Neural cell (in vitro differentiated cells): ENCODE results near the gene OR10P1. TPM values are rescaled to one million over a fixed set of nuclear protein-coding genes. Genes with fewer than 3 reads are reported as not detected.

Experiments
- H2AFZ ChIP-seq: fragments of 200-600, 300-800 bp; sonication (generic), shearing (Covaris generic); 2 replicates; pipeline ENCODE4 v1.6.0; 2014; ENCODE audit warnings: low read depth, mild to moderate bottlenecking, antibody characterized with exemption, low read length, moderate library complexity
- H3F3A ChIP-seq: fragments of 200-600 bp; shearing (Covaris generic); 2 replicates; pipeline ENCODE4 v1.6.1; 2016; ENCODE audit warnings: mild to moderate bottlenecking, moderate library complexity, mixed read lengths, antibody characterized with exemption, low read length; ENCODE audit not compliant: insufficient read depth, poor library complexity, severe bottlenecking
- H3K27ac ChIP-seq: fragments of 200-600, 300-800 bp; sonication (generic), shearing (Covaris generic); 2 replicates; pipeline ENCODE4 v1.5.1; 2014; ENCODE audit warnings: mild to moderate bottlenecking, low read length, moderate library complexity
- H3K27me3 ChIP-seq: fragments of 300-800, 200-600 bp; sonication (generic), shearing (Covaris generic); 2 replicates; pipeline ENCODE4 v1.6.0; 2014; ENCODE audit warnings: mild to moderate bottlenecking, low read depth, low read length, moderate library complexity; ENCODE audit not compliant: insufficient read depth
- H3K36me3 ChIP-seq: fragments of 300-800, 200-600 bp; sonication (generic), shearing (Covaris generic); 2 replicates; pipeline ENCODE4 v1.5.1; 2014; ENCODE audit warnings: mild to moderate bottlenecking, antibody characterized with exemption, low read length, moderate library complexity; ENCODE audit not compliant: insufficient read depth
- H3K4me2 ChIP-seq: fragments of 300-800, 200-600 bp; sonication (generic), shearing (Covaris generic); 2 replicates; pipeline ENCODE4 v1.6.0; 2014; ENCODE audit warnings: mild to moderate bottlenecking, low read length
- H3K4me3 ChIP-seq: fragments of 300-800, 200-600 bp; sonication (generic), shearing (Covaris generic); 2 replicates; pipeline ENCODE4 v1.5.1; 2014; ENCODE audit warnings: mild to moderate bottlenecking, low read length, moderate library complexity
- H3K79me2 ChIP-seq: fragments of 200-600 bp; shearing (Covaris generic); replicated peaks from 2 replicates; pipeline ENCODE4 v1.6.0; 2014; ENCODE audit warnings: mild to moderate bottlenecking, low read length, moderate library complexity; ENCODE audit not compliant: insufficient read depth
- H3K9ac ChIP-seq: fragments of 300-800, 200-600 bp; sonication (generic), shearing (Covaris generic); 2 replicates; pipeline ENCODE4 v1.6.1; 2016; ENCODE audit warnings: mild to moderate bottlenecking, low read length, mixed read lengths
- H3K9me2 ChIP-seq: fragments of 200-600 bp; shearing (Covaris generic); 2 replicates; pipeline ENCODE4 v1.6.1; 2016; ENCODE audit warnings: mild to moderate bottlenecking, low read length, mixed read lengths; ENCODE audit not compliant: insufficient read depth
- H3K9me3 ChIP-seq: fragments of 200-600, 300-800 bp; sonication (generic), shearing (Covaris generic); 2 replicates; pipeline ENCODE4 v1.6.1; 2016; ENCODE audit warnings: mild to moderate bottlenecking, mixed run types, low read length, moderate library complexity, mixed read lengths
- H4K20me1 ChIP-seq: fragments of 200-600 bp; shearing (Covaris generic); 2 replicates; pipeline ENCODE4 v1.6.1; 2016; ENCODE audit warnings: mild to moderate bottlenecking, mixed run types; ENCODE audit not compliant: insufficient read depth
- CTCF ChIP-seq: fragments of 450-650 bp; IDR thresholded peaks from 2 replicates; pipeline ENCODE4 v1.5.1; 2014; ENCODE audit warnings: antibody characterized with exemption, mild to moderate bottlenecking, moderate library complexity; ENCODE audit not compliant: poor library complexity, severe bottlenecking
- EP300 ChIP-seq: fragments of 450-650 bp; conservative IDR thresholded peaks from 2 replicates; pipeline ENCODE4 v1.6.1; 2014; ENCODE audit warnings: antibody characterized with exemption, mild to moderate bottlenecking, moderate library complexity; ENCODE audit not compliant: poor library complexity, severe bottlenecking
- EZH2 ChIP-seq: fragments of 200-600, 300-800 bp; shearing (Covaris generic), sonication (generic); IDR thresholded peaks from 2 replicates; pipeline ENCODE4 v1.6.1; 2014; ENCODE audit warnings: antibody characterized with exemption, low read length, borderline replicate concordance, mild to moderate bottlenecking; ENCODE audit not compliant: insufficient read depth, poor library complexity, severe bottlenecking
- MXI1 ChIP-seq: fragments of 450-650 bp; conservative IDR thresholded peaks from 2 replicates; pipeline ENCODE4 v1.6.1; 2014; ENCODE audit warnings: antibody characterized with exemption, mild to moderate bottlenecking; ENCODE audit not compliant: poor library complexity, severe bottlenecking
- POLR2AphosphoS5 ChIP-seq: IDR thresholded peaks from 2 replicates; pipeline ENCODE4 v1.6.1; 2012
- RAD21 ChIP-seq: fragments of 450-650 bp; conservative IDR thresholded peaks from 2 replicates; pipeline ENCODE4 v1.6.1; 2014; ENCODE audit warnings: antibody characterized with exemption, mild to moderate bottlenecking, moderate library complexity
- SMC3 ChIP-seq: fragments of 450-650 bp; conservative IDR thresholded peaks from 2 replicates; pipeline ENCODE4 v1.6.1; 2014; ENCODE audit warnings: antibody characterized with exemption, mild to moderate bottlenecking, moderate library complexity; ENCODE audit not compliant: poor library complexity
- TAF1 ChIP-seq: IDR thresholded peaks from 2 replicates; pipeline ENCODE4 v1.6.1; 2012; ENCODE audit warnings: low read depth
- polyA plus RNA-seq: library from polyadenylated mRNA; depleted of rRNA; stranded (reverse); fragments of >200 nt; gene quantifications from 2 replicates; pipeline ENCODE4 v1.2.3, GENCODE V29; 2014
- TF ChIP-seq, protein P1 (sequence below): IDR thresholded peaks from 2 replicates; pipeline ENCODE4 v1.6.1; 2012; ENCODE audit warnings: borderline replicate concordance

Gene OR10P1
- polyA plus RNA-seq, 1 donor from 2014 or later = not detected

DNA sequence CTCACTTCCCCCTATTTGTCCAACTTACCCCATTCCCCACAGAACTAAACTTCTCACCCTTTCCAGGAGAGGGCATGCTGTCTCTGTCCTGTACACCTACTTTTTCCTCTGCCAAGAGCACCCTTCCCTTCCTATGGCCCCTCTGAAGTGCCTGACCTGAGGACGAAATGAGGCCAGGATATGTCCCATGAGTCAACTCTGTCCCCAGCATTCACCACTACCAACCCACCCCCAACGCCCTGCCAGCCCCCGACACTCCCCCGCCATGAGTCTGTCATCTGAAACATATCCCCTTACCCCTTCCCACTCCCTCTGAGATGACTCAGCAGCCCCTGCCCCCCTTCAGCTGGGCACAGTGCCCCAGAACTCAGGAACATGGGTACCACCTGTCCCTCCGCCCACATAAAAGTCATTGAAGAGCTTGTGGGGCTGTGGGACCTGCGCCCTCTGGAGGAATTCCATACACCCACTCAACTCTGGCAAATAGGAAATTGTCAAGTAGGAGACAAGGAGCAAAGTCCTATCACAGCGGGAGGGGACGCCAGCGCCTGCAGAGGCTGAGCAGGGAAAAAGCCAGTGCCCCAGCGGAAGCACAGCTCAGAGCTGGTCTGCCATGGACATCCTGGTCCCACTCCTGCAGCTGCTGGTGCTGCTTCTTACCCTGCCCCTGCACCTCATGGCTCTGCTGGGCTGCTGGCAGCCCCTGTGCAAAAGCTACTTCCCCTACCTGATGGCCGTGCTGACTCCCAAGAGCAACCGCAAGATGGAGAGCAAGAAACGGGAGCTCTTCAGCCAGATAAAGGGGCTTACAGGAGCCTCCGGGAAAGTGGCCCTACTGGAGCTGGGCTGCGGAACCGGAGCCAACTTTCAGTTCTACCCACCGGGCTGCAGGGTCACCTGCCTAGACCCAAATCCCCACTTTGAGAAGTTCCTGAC, 44.7 kb downstream of the OR10P1 start:
- no peaks in the 10 kb centered on the region for H3K9me3 ChIP-seq
- H3K79me2 ChIP-seq = no peaks in the 10 kb centered on the region
- H4K20me1 ChIP-seq = no peaks in the 10 kb centered on the region
- H3K27me3 ChIP-seq = no peaks in the 10 kb centered on the region
- no peak overlapping the region for H3K27ac ChIP-seq
- H3K9ac ChIP-seq = no peak overlapping the region
- TF ChIP-seq POLR2AphosphoS5 (no peak), SMC3 (no peak), EZH2 (no peak), TAF1 (no peak), RAD21 (no peak), CTCF (no peak)
- no peak overlapping the region for H3K4me3 ChIP-seq
- H3K4me2 ChIP-seq = no peak overlapping the region
- H3K9me2 ChIP-seq = no peaks in the 10 kb centered on the region
- no peak overlapping the region for H2AFZ ChIP-seq
- no peaks in the 10 kb centered on the region for H3K36me3 ChIP-seq
- H3F3A ChIP-seq = no peaks in the 10 kb centered on the region

GRCh38 chr12:55682087-55682796, 45.5 kb downstream of the OR10P1 start:
- Histone ChIP-seq H3K4me3 (no peak overlapping the region), H3K9me3 (no peaks in the 10 kb centered on the region), H2AFZ (no peak overlapping the region), H3K27me3 (no peaks in the 10 kb centered on the region), H3F3A (no peaks in the 10 kb centered on the region), H3K27ac (no peak overlapping the region), H3K9me2 (no peaks in the 10 kb centered on the region), H3K79me2 (no peaks in the 10 kb centered on the region), H3K9ac (no peak overlapping the region), H4K20me1 (no peaks in the 10 kb centered on the region), H3K36me3 (no peaks in the 10 kb centered on the region), H3K4me2 (no peak overlapping the region)
- TF ChIP-seq CTCF (no peak), EZH2 (no peak), POLR2AphosphoS5 (no peak), SMC3 (no peak), TAF1 (no peak), MXI1 (no peak), EP300 (no peak), RAD21 (no peak)
- TF ChIP-seq, protein P1, sequence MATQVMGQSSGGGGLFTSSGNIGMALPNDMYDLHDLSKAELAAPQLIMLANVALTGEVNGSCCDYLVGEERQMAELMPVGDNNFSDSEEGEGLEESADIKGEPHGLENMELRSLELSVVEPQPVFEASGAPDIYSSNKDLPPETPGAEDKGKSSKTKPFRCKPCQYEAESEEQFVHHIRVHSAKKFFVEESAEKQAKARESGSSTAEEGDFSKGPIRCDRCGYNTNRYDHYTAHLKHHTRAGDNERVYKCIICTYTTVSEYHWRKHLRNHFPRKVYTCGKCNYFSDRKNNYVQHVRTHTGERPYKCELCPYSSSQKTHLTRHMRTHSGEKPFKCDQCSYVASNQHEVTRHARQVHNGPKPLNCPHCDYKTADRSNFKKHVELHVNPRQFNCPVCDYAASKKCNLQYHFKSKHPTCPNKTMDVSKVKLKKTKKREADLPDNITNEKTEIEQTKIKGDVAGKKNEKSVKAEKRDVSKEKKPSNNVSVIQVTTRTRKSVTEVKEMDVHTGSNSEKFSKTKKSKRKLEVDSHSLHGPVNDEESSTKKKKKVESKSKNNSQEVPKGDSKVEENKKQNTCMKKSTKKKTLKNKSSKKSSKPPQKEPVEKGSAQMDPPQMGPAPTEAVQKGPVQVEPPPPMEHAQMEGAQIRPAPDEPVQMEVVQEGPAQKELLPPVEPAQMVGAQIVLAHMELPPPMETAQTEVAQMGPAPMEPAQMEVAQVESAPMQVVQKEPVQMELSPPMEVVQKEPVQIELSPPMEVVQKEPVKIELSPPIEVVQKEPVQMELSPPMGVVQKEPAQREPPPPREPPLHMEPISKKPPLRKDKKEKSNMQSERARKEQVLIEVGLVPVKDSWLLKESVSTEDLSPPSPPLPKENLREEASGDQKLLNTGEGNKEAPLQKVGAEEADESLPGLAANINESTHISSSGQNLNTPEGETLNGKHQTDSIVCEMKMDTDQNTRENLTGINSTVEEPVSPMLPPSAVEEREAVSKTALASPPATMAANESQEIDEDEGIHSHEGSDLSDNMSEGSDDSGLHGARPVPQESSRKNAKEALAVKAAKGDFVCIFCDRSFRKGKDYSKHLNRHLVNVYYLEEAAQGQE = no peak
